DND-41 (cell line): ENCODE results near the gene EXOC4.

Source experiments
- EZH2 ChIP-seq: IDR thresholded peaks from 3 replicates; pipeline ENCODE4 v1.6.1; 2012; ENCODE audit warnings: borderline replicate concordance, low read depth, mild to moderate bottlenecking, moderate library complexity, low read length, inconsistent platforms; ENCODE audit not compliant: severe bottlenecking
- TF ChIP-seq, protein P1 (sequence below): IDR thresholded peaks from 2 replicates; pipeline ENCODE4 v1.5.1; 2012; ENCODE audit warnings: borderline replicate concordance, low read length, moderate library complexity, mild to moderate bottlenecking; ENCODE audit not compliant: poor library complexity, severe bottlenecking; ENCODE audit errors: extremely low read depth

- TF ChIP-seq, protein P1, sequence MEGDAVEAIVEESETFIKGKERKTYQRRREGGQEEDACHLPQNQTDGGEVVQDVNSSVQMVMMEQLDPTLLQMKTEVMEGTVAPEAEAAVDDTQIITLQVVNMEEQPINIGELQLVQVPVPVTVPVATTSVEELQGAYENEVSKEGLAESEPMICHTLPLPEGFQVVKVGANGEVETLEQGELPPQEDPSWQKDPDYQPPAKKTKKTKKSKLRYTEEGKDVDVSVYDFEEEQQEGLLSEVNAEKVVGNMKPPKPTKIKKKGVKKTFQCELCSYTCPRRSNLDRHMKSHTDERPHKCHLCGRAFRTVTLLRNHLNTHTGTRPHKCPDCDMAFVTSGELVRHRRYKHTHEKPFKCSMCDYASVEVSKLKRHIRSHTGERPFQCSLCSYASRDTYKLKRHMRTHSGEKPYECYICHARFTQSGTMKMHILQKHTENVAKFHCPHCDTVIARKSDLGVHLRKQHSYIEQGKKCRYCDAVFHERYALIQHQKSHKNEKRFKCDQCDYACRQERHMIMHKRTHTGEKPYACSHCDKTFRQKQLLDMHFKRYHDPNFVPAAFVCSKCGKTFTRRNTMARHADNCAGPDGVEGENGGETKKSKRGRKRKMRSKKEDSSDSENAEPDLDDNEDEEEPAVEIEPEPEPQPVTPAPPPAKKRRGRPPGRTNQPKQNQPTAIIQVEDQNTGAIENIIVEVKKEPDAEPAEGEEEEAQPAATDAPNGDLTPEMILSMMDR = no peak
- no peak for TF ChIP-seq EZH2
Measured at GRCh38 chr7:133609806-133610205, 356.9 kb downstream of the EXOC4 start.
